GM19023 (cell line): ENCODE measurements around the gene MYO3B.
"Not testable (repeated sequence)": the region's sequence is repeated elsewhere in the genome, so short reads cannot be mapped to it uniquely, and the experiment has no call there.

Experiments used
- ATAC-seq: cut with Tn5 transposase; IDR thresholded peaks from one replicate; pipeline ENCODE4 v1.9.1; 2021; ENCODE audit warnings: mild to moderate bottlenecking, moderate library complexity; ENCODE audit not compliant: unreplicated experiment

The MYO3B gene

DNA sequence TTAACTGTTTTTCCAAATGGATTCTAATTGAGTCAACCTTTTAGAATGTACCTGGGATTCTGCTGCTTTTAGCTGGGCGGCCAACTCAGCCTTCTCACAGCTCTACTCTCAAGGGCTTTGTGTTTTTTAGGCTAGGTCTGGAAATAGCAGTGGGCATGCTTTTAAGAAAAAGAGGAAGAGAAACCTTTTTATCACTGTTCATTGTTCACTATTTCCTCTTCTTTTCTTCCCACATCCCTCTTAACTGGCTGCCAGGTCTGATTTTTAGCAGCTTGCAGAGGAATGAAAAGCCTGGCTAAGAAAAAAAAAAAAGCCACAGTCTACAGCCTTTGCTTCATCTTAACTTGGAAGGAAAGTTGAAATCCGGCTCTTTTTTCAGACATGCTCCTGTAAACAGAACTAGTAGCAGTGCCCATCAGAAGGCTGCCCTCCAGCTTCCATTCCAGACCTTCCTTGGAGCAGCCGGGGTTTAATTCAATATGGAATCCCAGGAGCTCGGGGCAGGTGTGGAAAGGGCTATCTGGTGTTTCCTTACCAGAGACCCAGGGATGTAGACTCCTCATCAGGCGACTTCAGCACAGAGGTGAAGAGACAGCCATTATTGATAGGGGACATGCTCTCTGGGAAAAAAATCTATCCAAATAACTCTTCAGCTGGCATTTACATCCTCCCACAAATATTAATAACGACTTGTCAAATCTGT lies 230.7 kb downstream of the MYO3B start:
- ATAC-seq = no peak

DNA sequence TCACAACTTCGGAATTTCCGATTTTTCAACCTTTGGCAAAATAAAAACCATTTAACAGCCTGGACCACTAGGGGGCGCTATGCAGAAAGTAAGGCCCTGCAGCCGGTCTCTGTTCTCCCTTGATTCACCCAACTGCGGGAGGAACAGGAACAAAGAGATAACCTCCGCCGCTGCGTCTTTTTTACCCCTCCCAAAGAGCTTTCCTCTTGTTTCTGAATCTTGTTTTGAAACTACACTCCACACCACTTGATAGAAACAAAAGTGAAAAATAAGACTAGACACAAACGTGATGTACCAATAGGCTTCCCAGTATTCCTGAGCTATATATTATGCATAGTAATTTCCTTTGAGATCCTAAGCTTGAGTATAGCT lies 231.2 kb downstream of the MYO3B start:
- no peak for ATAC-seq

DNA sequence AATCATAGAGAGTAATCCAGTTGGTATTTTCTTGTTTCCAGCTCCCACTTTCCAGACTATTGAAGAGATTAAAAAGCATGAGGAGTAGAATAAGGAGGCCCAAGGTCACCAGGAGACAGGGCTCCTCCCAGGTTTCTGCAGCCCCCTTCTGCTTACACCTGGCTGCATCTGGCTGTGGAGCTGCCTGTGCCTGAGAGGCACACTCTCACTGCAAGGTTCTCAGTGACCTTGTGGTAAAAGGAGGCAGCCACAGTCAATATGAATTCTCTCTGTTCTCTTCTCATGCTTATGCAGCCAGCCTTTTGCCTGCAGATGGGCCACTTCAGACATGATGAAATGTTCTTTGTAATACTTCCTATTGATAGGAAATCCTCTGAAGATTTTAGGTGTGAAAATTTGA lies 233.7 kb downstream of the MYO3B start:
- no peak for ATAC-seq

DNA sequence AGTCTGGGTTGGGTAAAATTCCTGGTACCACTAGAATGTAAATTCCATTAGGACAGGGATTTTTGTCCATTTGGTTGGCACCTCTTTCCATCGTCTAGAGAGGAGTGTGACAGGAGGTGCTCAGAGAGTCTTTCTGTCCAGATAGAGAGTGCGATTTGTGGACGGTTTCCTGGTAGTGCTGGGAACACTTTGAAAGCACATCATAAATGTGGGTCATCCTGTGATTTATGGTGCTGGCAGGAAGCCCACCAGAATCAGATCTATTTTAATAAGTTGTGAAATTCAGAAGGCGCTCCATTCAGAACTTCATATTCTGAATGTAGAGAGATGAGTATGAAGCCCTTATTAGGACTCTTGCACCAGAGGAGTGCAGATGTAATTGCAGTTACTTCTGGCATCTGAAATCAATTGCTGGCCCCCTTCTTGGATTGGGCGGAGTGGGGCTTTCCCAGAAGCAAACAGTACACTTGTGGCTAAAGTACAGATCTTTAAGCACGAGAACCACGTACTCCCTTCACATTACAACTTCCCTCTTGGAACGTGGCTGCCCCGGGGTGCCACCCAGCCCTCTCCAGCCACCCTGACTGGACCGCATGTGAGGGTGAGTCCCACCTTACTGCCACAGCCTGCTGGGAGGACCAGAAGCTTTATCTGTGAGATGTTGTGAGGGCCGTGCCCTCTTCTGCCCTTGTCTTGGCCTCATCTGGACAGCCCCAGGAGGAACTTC lies 243.2 kb downstream of the MYO3B start:
- ATAC-seq = no peak

DNA sequence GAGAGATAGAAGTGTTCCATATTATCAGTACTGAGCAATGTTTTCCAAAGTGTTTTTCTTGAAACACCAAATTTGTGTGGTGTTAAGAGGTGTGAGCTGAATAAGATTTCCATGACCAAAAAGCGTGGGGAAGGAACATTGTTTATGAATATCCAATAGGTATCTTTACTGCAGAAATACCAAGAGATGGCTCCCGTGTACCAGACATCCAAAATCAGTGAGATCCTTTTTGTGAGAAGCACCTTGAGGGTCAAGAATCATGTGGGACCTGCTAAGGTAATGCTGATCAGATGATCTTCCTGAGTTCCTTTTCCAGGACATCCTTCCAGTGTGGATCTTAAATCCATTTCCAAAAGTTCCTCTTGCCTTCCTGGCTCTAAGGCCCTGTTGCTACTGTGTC lies 246.0 kb downstream of the MYO3B start:
- ATAC-seq = no peak

DNA sequence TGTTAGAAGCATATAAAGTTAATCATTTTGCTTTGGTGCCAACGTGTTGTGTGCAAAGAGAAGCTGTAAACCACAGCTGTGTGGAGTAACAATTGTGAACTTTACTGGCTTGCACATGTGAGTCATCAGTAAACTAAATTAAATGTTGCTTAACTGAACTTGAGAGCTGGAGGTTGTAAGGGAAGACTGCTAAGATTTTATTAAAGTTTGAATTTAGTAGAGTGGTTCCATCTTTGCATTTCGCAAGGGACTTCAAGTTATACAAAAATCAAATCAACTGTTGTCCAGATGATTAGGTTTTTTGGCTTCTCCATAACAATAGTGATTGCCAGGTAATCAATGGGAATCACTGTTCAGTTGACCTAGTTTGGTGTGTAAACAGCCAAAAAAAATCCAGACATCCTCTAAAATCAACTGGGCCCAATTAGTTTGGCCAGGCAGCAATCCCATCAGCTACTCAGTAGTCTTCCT lies 247.4 kb downstream of the MYO3B start:
- no peak for ATAC-seq

DNA sequence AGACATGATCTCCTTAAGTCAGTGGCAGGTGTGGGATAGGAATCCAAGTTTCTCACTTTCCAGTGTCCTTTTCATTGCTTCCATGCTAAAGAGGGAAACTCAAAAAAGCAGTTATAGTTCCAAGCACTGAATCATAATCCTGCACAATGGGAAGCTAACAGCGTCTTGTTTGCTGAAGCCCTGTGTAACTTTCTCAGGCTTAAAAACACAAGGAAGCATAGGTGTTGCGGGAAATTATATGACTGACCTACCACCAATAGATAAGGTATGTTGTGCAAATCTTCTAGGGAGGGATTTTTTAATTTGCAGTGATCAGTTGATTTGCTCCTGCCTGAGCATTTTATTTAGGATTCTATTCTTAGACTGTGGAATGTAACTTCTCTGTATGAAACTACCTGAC lies 250.9 kb downstream of the MYO3B start:
- no peak for ATAC-seq

DNA sequence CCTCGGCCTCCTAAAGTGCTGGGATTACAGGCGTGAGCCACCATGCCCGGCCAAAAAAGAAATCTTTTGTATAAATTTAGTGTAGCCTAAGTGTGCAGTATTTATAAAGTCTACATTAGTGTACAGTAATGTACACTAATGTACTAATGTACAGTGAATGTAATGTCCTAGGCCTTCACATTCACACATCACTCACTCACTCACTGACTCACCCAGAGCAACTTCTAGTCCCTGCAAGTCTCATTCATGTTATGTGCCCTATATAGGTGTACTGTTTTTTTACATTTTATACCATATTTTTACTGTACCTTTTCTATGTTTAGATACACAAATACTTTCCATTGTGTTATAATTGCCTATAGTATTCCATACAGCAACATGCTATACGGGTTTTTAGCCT lies 254.9 kb downstream of the MYO3B start:
- no peak for ATAC-seq

DNA sequence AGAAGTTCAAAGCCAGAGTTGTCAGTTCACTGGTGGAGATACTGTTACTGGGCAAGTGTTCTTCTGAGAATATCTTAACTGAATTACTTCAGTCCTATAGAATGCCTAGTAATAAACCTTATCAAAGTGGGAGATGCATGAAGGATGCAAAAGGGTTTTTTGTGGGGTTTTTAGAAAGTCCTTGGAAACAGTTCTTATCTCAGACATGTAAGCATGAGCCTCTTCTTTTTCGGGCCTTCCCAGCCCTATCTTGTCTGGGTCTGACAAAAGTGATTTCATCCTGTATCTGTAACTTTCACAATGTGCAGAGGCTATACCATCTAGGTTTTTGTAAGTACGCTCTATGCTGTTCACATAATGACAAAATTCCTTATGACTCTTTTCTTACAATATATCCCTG lies 255.5 kb downstream of the MYO3B start:
- no peak for ATAC-seq

DNA sequence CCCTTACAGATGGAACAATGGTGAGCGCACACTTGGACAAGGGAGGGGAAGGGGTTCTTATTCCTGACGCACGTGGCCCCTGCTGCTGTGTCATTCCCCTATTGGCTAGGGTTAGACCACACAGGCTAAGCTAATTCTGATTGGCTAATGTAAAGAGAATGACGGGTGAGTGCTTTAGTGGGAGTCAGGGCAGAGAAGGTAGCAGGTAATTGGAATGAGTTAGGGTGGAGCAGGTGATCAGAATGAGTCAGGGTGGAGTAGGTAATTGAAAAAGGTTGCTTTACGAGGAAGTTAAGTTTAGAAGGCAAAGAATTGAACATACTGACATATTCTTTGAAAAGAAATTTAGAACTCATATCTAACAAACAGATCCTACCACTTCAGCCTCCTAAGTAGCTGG lies 256.4 kb downstream of the MYO3B start:
- not testable (repeated sequence) for ATAC-seq

DNA sequence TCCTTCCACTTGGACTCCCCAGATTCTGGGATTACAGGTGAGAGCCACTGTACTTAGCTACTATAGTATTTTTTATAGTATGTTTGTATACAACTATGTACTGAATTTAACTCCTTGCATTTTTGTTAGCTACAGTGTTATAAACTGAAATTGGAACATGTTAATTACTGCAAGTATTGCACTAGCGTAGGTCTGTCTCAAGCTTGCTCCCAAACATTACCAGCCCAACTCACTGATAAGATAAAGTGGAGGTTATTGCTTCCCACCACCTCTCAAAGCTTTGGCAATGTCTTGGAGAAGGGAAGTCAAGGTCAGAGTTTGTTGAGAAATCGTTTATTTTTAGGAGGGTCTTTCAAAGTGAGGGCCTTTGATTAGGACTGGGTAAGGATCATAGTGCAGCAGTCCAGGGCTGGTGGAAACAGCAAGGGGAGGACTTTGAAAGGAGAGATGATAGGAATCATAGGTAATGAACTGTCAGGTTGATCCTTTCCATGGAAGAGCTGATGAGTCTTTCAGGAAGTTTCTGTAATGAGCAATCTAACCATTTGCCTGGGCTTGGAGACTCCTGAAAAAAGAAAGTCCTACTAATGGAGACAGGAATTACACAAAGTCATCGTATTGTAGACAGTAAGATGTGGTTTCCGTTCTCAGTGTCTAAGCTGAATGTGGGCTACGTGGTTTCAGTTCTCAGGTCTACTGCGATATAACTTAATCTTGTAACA lies 257.1 kb downstream of the MYO3B start:
- no peak for ATAC-seq

DNA sequence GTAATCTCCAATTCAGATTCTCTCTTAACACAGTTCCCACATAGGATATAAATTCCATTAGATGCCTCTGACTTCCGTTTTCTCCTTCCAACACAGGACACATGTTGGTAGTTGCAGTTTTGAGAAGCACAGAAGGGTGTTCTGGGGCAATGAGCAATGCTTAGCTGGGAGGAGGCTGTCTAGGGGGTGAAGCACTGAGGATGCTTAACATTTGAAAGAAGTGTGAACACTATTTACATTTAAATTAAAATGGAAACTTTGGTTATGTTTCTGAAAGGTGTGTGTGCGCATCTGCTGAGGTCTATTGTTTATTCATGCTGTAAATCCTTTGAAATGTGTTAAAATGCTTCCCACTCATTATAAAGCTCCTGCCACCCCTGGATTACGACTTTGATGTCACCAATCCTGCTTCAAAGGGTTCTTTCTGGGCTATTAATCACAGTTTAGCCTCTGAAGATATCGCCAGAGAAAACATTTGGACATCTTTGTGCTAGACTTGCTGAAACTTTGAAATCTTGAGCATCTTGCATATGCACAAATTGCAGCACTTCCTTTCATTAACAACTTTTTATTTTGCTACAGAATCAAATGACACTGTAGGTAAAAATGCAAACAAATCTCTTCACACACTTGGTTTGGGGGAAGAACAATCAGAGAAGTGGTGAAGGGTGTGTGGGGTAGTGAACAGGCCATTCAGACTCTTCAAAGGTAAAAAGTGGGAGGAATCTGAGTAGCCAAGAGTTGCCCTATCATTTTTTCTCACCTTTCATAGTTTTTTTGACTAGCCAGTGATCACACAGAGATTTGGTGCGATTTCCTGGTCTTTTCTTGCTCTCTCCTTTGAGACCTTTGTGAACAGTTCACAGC lies 258.4 kb downstream of the MYO3B start:
- no peak for ATAC-seq

DNA sequence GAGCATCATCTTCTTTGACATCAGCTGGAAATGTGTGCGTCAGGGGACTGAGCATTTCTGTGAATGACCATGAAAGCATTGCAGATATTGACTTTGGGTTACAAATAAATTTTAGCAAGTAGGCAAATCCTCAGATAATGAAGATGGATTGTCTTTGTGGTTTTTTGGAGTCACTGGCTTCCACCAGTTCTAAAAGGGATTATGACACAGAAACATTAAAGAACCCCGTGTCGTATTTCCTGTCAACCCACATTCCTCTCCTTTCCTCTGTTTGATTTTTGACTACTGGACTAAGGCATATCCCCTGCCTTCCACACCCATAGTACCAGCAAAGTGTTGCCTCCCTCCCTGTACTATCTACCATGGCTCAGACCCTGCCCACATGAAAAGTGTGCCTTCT lies 268.1 kb downstream of the MYO3B start:
- no peak for ATAC-seq

DNA sequence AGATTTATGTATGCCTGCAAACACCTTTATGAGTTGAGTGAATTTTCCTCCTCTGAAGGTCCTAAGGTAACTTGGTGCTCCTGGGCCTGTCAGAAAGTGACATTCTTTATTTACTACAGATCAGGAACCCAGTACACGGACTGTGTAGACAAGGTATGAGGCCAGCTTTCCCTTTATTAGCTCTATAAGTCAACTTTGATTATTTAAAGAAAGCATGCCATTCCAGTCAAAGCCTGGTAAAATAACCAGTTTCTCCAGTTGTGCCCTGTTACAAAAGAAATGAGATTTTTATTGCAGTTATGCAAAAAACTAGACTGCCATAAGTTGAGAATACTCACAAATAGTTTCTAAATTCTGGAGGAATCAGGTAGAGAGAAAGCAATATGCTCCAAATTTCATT lies 271.1 kb downstream of the MYO3B start:
- ATAC-seq = no peak

DNA sequence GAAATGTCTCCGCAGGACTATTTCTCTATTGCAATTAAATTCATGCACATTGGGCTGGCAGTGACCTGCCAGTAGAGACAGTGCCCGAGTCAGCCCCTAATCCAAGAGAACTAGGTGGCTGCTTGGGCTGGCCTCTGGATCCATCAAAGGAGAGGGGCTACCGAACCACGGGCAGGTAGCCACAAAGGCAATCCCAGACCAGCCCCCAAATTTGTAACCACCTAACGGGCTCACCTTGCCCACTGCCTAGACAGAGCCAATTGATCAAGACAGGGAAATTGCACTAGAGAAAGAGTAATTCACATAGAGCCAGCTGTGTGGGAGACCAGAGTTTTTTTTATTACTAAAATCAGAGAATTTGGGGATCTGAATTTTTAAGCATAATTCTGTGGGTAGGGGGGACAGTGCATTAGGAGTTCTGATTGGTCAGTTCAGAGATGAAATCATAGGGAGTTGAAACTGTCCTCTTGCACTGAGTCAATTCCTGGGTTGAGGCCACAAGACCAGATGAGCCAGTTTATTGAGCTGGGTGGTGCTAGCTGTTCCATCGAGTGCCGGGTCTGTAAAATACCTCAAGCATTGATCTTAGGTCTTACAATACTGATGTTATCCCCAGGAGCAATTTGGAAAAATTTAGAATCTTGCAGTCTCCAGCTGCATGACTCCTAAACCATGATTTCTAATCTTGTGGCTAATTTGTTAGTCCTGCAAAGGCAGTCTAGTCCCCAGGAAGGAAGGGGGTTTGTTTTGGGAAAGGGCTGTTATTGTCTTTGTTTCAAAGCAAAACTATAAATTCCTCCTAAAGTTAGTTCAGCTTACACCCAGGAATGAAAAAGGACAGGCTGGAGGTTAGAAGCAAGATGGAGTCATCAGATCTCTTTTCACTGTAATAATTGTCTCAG lies 276.8 kb downstream of the MYO3B start:
- ATAC-seq = no peak

DNA sequence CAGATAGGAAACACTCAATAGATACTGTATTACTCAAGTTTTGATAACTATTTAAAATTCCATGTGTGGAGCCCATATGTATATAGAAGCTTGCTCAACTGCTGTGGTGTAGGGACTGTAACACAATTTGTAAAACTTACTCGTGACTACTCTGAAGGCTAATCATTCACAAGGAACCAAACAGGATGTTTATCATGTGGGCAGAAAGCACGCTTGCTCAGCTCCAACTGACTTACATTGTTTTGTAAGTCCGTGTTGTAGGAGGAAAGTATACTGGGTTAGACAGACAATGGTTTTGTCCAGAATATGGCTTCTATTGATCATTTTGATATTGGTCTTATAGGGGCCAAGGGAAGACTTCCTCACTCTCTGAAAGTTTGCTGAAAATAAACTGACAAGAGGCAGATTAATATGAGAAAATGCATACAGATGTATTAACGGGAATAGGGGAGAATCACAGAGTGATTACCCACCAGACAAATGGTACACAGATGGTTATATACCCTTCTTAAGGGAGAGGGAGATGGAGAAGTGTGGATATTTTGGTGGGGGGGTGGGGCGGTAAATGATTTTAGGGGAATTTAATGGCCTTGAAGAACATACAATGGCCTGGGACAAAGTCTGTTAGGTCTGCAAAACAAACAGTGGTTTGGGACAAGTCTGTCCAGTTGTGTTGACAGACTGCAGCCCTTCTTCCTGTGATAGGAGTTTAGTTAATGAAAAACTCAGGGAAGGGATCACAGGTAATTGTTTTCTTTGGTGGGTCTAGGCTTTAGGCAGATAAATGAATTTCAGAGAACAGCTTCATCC lies 277.9 kb downstream of the MYO3B start:
- no peak for ATAC-seq

DNA sequence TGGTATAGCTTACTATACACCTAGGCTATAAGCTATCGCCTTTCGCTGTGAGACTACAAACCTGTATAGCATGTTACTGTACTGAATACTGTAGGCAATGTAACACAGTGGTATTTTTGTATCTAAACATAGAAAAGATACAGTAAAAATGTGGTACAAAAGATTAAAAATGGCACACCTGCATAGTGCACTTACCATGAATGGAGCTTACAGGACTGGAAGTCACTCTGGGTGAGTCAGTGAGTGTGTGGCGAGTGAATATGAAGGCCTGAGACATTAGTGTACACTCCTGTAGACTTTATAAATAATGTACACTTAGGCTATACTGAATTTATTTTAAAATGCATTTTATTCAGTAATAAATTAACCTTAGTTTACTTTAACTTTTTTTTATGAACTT lies 279.0 kb downstream of the MYO3B start:
- no peak for ATAC-seq

DNA sequence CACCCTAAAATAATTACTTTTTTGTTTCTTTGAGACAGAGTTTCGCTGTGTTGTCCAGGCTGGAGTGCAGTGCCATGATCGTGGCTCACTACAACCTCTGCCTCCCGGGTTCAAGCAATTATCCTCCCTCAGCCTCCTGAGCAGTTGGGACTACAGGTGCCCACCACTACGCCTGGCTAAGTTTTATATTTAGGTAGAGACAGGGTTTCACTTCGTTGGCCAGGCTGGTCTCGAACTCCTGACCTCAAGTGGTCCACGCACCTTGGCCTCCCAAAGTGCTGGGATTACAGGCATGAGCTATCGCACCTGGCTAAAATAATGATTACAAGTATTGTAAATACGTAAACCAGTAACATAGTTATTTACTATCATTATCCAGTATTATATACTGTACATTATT lies 279.8 kb downstream of the MYO3B start:
- ATAC-seq = no peak

DNA sequence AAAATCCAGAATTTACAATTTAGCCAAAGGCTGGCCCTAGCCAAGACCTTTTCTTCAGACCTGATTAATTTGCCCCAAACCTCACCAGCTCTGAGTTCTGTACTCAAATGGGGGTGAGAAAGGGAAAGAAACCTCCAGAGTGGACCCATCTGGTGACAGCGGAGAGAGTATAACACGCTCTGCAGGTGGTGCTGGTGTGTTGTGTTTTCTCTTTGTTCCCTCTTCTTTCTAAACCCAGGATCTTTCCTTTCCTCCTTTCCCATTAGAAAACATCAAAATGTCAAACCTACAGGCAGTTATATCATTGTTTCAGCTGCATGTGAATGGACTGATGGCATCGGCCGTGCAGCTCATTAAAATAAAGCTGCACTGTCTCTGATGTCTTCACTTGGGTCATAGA lies 283.9 kb downstream of the MYO3B start:
- no peak for ATAC-seq
